Ishikawa (cell line): Measurements from ENCODE around the gene CCDC91.

ENCODE experiments used
- CEBPB ChIP-seq: IDR thresholded peaks from 2 replicates; pipeline ENCODE4 v1.6.1; 2012
- CREB1 ChIP-seq: IDR thresholded peaks from 2 replicates; pipeline ENCODE4 v1.6.1; 2012; ENCODE audit warnings: low read depth
- EGR1 ChIP-seq: IDR thresholded peaks from 2 replicates; pipeline ENCODE4 v1.6.1; 2012
- EP300 ChIP-seq: IDR thresholded peaks from 2 replicates; pipeline ENCODE4 v1.6.1; 2012; ENCODE audit warnings: borderline replicate concordance
- FOXM1 ChIP-seq: IDR thresholded peaks from 2 replicates; pipeline ENCODE4 v1.6.1; 2012; ENCODE audit warnings: low read depth, borderline replicate concordance
- NFIC ChIP-seq: IDR thresholded peaks from 2 replicates; pipeline ENCODE4 v1.6.1; 2012
- RAD21 ChIP-seq: IDR thresholded peaks from 2 replicates; pipeline ENCODE4 v1.6.1; 2012; ENCODE audit warnings: low read depth
- TAF1 ChIP-seq: IDR thresholded peaks from 2 replicates; pipeline ENCODE4 v1.6.1; 2012; ENCODE audit warnings: low read depth, mild to moderate bottlenecking
- TCF12 ChIP-seq: IDR thresholded peaks from 2 replicates; pipeline ENCODE4 v1.6.1; 2012; ENCODE audit warnings: low read depth
- TEAD4 ChIP-seq: IDR thresholded peaks from 2 replicates; pipeline ENCODE4 v1.6.1; 2012
- YY1 ChIP-seq: IDR thresholded peaks from 2 replicates; pipeline ENCODE4 v1.6.1; 2012; ENCODE audit warnings: low read depth
- ZBTB7A ChIP-seq: IDR thresholded peaks from 2 replicates; pipeline ENCODE4 v1.6.1; 2012; ENCODE audit warnings: low read depth
- TF ChIP-seq, protein P1 (sequence below): IDR thresholded peaks from 2 replicates; pipeline ENCODE4 v1.6.1; 2012
- TF ChIP-seq, protein P2 (sequence below): IDR thresholded peaks from 2 replicates; pipeline ENCODE4 v1.6.1; 2012; ENCODE audit warnings: low read depth, mild to moderate bottlenecking
- TF ChIP-seq, protein P3 (sequence below): IDR thresholded peaks from 2 replicates; pipeline ENCODE4 v1.6.1; 2012

Gene CCDC91

DNA sequence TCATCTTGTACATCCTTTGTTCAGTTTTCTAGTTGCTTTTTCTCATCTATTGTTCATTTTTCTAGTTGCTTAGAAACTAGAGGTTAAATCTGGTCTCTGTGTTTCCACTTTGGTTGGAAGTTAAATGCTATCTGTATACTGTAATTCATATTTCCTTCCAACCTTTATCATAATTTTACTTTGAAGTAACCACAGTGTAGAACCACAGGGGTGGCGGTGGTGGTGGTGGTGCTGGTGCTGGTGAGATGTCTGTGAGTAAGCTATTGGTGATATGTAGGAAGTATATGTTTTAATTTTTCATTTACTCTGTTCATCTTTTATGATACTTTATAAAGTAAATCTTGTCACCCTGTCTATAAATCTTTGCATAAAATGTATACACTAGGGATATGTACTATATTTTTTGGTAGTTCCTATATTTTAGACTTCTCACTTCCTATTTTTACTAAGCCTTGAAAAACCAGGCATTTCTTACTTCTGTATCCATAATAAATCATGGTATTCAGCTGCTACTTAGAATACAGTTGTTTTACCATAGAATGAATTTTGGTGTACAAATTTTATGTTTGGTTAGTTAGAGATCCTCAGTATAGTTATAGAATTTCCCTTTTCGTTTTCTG, 31.9 kb downstream of the CCDC91 start:
- TF ChIP-seq EGR1 (no peak), TCF12 (no peak), EP300 (no peak), TEAD4 (no peak), ZBTB7A (no peak), YY1 (no peak), NFIC (no peak), CREB1 (no peak), FOXM1 (no peak), RAD21 (no peak)
- TF ChIP-seq, protein P1, sequence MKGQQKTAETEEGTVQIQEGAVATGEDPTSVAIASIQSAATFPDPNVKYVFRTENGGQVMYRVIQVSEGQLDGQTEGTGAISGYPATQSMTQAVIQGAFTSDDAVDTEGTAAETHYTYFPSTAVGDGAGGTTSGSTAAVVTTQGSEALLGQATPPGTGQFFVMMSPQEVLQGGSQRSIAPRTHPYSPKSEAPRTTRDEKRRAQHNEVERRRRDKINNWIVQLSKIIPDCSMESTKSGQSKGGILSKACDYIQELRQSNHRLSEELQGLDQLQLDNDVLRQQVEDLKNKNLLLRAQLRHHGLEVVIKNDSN, result no peak
- TF ChIP-seq, protein P2, sequence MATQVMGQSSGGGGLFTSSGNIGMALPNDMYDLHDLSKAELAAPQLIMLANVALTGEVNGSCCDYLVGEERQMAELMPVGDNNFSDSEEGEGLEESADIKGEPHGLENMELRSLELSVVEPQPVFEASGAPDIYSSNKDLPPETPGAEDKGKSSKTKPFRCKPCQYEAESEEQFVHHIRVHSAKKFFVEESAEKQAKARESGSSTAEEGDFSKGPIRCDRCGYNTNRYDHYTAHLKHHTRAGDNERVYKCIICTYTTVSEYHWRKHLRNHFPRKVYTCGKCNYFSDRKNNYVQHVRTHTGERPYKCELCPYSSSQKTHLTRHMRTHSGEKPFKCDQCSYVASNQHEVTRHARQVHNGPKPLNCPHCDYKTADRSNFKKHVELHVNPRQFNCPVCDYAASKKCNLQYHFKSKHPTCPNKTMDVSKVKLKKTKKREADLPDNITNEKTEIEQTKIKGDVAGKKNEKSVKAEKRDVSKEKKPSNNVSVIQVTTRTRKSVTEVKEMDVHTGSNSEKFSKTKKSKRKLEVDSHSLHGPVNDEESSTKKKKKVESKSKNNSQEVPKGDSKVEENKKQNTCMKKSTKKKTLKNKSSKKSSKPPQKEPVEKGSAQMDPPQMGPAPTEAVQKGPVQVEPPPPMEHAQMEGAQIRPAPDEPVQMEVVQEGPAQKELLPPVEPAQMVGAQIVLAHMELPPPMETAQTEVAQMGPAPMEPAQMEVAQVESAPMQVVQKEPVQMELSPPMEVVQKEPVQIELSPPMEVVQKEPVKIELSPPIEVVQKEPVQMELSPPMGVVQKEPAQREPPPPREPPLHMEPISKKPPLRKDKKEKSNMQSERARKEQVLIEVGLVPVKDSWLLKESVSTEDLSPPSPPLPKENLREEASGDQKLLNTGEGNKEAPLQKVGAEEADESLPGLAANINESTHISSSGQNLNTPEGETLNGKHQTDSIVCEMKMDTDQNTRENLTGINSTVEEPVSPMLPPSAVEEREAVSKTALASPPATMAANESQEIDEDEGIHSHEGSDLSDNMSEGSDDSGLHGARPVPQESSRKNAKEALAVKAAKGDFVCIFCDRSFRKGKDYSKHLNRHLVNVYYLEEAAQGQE, result no peak
- TF ChIP-seq, protein P3, sequence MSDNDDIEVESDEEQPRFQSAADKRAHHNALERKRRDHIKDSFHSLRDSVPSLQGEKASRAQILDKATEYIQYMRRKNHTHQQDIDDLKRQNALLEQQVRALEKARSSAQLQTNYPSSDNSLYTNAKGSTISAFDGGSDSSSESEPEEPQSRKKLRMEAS, result no peak

DNA sequence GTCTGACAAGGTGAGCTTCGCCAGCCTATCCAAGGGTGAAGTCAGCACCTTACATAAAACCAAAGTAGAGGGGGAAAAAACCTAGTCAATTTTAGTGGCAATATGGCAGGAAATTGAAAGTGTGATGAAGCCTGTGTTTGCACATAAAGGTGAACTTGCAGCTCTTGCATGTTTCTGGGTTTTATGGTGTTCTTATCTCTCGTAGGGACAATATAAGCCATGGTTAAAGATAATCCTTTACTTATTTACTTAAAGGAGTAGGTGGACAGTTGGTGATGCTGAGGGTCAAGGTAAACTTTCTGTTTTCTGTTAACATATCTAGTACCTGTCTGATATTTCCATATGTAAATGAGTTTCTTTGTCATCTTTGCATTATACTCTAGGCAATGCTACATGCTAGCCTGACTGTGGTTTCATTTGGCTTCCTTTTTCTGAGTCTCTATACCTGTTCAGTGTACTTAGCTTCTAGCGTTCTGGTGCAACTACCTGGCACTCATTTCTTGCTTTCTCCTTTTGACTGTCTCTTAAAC, 32.8 kb downstream of the CCDC91 start:
- no peak for TF ChIP-seq CREB1
- TF ChIP-seq EGR1, result no peak
- TF ChIP-seq TAF1, result no peak
- TF ChIP-seq YY1, result no peak
- TF ChIP-seq CEBPB, result no peak
- TF ChIP-seq NFIC, result no peak
- TF ChIP-seq FOXM1, result no peak
- TF ChIP-seq ZBTB7A, result no peak
- TF ChIP-seq RAD21, result no peak
- TF ChIP-seq, protein P2, result no peak
- TF ChIP-seq, protein P1, result no peak

DNA sequence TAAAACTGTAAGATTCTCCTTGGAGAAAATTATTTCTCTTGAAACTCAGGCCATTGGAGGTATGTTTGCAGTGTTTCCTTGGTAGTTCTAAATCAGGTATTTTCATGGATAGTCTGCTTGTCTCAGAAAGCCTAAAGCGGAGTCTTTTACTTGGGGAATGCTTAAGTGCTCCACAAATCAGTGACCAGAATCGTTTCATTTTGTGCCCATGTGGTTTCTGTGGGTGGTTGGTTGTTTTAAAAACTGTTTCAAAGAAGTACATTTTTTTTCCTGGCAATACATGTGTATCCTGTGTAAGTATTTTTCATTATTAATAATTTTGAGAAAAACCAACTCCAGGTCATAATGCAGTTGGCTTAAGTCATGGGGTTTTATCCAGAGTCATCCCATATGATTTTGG, 33.6 kb downstream of the CCDC91 start:
- TF ChIP-seq, protein P3, result no peak
- no peak for TF ChIP-seq NFIC
- no peak for TF ChIP-seq FOXM1
- TF ChIP-seq TAF1, result no peak
- no peak for TF ChIP-seq TCF12
- TF ChIP-seq CEBPB, result no peak
- TF ChIP-seq YY1, result no peak

DNA sequence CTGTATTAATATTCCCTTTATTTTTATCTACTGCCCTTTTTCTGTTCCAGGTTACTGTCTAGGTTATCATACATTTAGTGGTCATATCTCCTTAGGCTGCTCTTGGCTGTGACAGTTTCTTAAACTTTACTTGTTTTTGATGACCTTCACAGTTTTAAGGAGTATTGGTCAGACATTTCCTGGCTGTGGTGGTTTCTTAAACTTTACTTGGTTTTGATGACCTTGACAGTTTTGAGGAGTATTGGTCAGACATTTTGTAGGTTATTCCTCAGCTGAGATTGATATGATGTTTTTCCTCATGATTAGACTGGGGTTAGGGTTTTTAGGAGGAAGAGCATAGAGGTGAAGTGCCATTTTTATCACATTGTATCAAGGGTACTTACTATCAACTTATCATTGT, 36.4 kb downstream of the CCDC91 start:
- TF ChIP-seq YY1 (no peak), TEAD4 (no peak), TAF1 (no peak), EP300 (no peak), FOXM1 (no peak), ZBTB7A (no peak), TCF12 (no peak), EGR1 (no peak), CREB1 (no peak), RAD21 (no peak)
- TF ChIP-seq, protein P3, result no peak
- TF ChIP-seq, protein P1, result no peak
- TF ChIP-seq, protein P2, result no peak
